ENCODE data around the gene ALKBH6. TPM values are rescaled to one million over a fixed set of nuclear protein-coding genes. Genes with fewer than 3 reads are reported as not detected.

Gene ALKBH6
- total RNA-seq, 4 donors from 2014 or later = 27.6 to 151 (median 83.2) TPM

DNA sequence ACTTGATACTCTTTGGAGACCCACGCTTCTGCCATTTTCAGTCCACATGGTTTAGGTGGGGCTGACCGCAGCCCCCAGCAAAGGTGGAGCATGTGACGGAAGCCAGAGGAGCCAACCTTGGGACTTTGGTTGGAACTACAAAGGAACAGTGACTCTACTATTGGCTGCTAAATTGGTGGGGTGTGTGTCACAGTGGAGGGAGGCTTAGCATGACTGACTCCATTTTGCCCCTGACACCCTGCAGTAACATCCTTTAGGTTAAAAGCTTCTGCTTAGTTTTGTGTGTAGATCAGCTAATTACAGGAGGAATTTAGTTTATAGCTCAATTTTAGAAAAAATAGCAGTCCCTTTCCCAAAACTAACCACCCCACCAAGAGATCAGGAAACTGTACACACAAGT lies 12.4 kb downstream of the ALKBH6 start:
- no peaks in the 10 kb centered on the region for H3K27me3 ChIP-seq
- 95% methylated on average over 3 of the region's 3 CpGs; no CpG with 5 or more reads in 1 of the 2 donors for WGBS, 2 donors (ENCODE audit: low coverage in 1 of 2)
- in situ Hi-C loops (cut with MboI; ENCODE audit: low pct_ligation_motif_present in 1 of 4, low pct_unique_long_range_greater_than_20kb in 1 of 4, low sequenced_read_pairs in 3 of 4) = loop anchor here in 1 of 4 donors (10.0 kb wide), 1 partner anchor 53 kb away; the partner anchor contains the start of genes THAP8 and WDR62
- TF ChIP-seq EP300 (IDR thresholded peaks at IDR 0.05; ENCODE audit: low read depth) (no peak), POLR2AphosphoS5 (IDR thresholded peaks at IDR 0.05) (no peak), POLR2A (IDR thresholded peaks at IDR 0.05) (no peak)
- TF ChIP-seq, protein P1, sequence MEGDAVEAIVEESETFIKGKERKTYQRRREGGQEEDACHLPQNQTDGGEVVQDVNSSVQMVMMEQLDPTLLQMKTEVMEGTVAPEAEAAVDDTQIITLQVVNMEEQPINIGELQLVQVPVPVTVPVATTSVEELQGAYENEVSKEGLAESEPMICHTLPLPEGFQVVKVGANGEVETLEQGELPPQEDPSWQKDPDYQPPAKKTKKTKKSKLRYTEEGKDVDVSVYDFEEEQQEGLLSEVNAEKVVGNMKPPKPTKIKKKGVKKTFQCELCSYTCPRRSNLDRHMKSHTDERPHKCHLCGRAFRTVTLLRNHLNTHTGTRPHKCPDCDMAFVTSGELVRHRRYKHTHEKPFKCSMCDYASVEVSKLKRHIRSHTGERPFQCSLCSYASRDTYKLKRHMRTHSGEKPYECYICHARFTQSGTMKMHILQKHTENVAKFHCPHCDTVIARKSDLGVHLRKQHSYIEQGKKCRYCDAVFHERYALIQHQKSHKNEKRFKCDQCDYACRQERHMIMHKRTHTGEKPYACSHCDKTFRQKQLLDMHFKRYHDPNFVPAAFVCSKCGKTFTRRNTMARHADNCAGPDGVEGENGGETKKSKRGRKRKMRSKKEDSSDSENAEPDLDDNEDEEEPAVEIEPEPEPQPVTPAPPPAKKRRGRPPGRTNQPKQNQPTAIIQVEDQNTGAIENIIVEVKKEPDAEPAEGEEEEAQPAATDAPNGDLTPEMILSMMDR (IDR thresholded peaks at IDR 0.05) = no peak
- no peak overlapping the region for H3K27ac ChIP-seq
- DNase-seq = no peak
- H3K36me3 ChIP-seq = no peaks in the 10 kb centered on the region
- H3K9me3 ChIP-seq = no peaks in the 10 kb centered on the region
- peaks cover 9 to 23% (median 14%) of the 10 kb centered on the region in 4 donors for H3K4me1 ChIP-seq
- intact Hi-C loops (cut with DNase I; ENCODE audit: low total_unique reads) = no loop called here
- H3K4me3 ChIP-seq = no peak overlapping the region

DNA sequence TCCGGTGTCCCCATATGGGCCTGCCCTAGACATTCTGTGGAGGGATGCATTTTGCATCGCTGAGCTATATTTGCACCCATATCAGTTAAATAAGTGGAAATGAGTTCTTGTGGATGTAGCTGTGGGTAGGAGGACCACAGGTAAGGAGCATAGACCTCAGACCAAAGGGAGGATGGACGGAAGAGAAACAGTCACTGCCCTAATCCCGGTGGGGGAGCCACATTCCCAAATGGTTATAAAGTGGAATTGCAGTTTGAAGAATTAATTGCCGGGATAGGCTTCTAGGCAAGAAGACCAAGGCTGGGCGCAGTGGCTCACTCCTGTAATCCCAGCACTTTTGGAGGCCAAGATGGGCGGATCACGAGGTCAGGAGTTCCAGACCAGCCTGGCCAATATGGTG lies 17.2 kb downstream of the ALKBH6 start:
- H3K4me1 ChIP-seq = peaks cover 20 to 35% (median 33%) of the 10 kb centered on the region in 4 donors
- H3K36me3 ChIP-seq = no peaks in the 10 kb centered on the region
- no peaks in the 10 kb centered on the region for H3K9me3 ChIP-seq
- TF ChIP-seq, protein P1 (IDR thresholded peaks at IDR 0.05) = no peak
- TF ChIP-seq POLR2A (IDR thresholded peaks at IDR 0.05) = no peak
- no peak for TF ChIP-seq POLR2AphosphoS5 (IDR thresholded peaks at IDR 0.05)
- TF ChIP-seq EP300 (IDR thresholded peaks at IDR 0.05; ENCODE audit: low read depth) = no peak
- H3K27me3 ChIP-seq = no peaks in the 10 kb centered on the region
- in situ Hi-C loops (cut with MboI; ENCODE audit: low pct_ligation_motif_present in 1 of 4, low pct_unique_long_range_greater_than_20kb in 1 of 4, low sequenced_read_pairs in 3 of 4) = no loop called here
- peak overlapping the region in 2 of 4 donors; percentile 91 to 92 for H3K27ac ChIP-seq
- H3K4me3 ChIP-seq = no peak overlapping the region
- no peak for DNase-seq
- WGBS, 2 donors (ENCODE audit: low coverage in 1 of 2) = 89 to 90% methylated on average over 6 to 8 of the region's 8 CpGs
- intact Hi-C loops (cut with DNase I; ENCODE audit: low total_unique reads) = loop anchor here (5.0 kb wide), 1 partner anchor 56 kb away; the partner anchor contains the start of genes THAP8 and WDR62

DNA sequence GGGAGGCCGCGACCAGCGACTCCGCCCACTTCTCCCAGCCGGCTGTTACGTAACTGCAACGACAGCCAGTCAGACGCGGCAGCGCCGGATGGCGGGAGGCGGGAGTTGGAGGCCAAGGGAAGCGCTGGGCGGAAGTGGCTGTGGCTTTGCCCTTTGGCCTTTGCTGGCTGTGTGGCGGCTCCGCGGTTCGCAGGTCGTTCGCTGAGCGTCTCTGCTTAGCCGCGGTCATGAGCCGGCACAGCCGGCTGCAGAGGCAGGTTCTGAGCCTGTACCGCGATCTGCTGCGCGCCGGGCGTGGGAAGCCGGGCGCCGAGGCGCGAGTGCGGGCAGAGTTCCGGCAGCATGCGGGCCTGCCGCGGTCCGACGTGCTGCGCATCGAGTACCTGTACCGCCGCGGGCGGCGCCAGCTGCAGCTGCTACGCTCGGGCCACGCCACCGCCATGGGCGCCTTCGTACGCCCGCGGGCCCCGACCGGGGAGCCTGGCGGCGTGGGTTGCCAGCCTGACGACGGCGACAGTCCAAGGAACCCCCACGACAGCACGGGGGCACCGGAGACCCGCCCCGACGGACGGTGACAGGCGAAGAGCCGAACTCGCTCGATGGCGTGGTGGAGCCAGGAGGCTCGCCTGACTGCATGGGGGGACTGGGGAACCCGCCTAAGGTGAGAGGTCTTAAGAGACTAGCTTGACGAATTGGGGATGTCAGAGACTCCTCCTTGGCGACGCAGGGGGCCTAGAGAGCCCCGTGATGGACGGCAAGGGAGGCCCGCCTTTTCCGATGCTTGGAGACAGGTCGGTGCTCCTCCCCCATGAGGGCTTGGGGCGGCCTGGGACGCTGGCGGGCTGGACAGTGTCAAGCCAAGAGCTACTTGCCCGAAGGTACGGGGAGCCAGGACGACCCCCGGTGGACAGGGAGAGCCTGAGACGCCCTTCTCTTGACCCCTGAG lies 18.7 kb downstream of the ALKBH6 start, which contains the start of gene SDHAF1:
SDHAF1 (plus strand) TSS at position 141 of the 946 bp plus-strand sequence; CDS start at position 228, 87 bp downstream.
- intact Hi-C loops (cut with DNase I; ENCODE audit: low total_unique reads) = loop anchor here (5.0 kb wide), 1 partner anchor 57 kb away; the partner anchor contains the start of genes THAP8 and WDR62
- peak within 1 kb of the TSS; percentile 72 to 84 (median 80) for H3K4me3 ChIP-seq
- in situ Hi-C loops (cut with MboI; ENCODE audit: low pct_ligation_motif_present in 1 of 4, low pct_unique_long_range_greater_than_20kb in 1 of 4, low sequenced_read_pairs in 3 of 4) = no loop called here
- H3K4me1 ChIP-seq = peaks cover 20 to 35% (median 33%) of the 10 kb centered on the region in 4 donors
- DNase-seq = peak; percentile 98
- TF ChIP-seq POLR2A (IDR thresholded peaks at IDR 0.05) = peak; percentile 88
- no peak for TF ChIP-seq EP300 (IDR thresholded peaks at IDR 0.05; ENCODE audit: low read depth)
- TF ChIP-seq, protein P1 (IDR thresholded peaks at IDR 0.05) = no peak
- TF ChIP-seq POLR2AphosphoS5 (IDR thresholded peaks at IDR 0.05) = peak; percentile 86 to 95 (median 92)
- H3K9me3 ChIP-seq = no peaks in the 10 kb centered on the region
- H3K27ac ChIP-seq = peak within 1 kb of the TSS; percentile 88 to 92 (median 90)
- H3K36me3 ChIP-seq = no peaks in the 10 kb centered on the region
- H3K27me3 ChIP-seq = no peaks in the 10 kb centered on the region
- WGBS, 2 donors (ENCODE audit: low coverage in 1 of 2) = 0% methylated on average over 43 of the region's 97 CpGs; no CpG with 5 or more reads in 1 of the 2 donors

All from transverse colon (tissue), 4 donors.